ENCODE data around the gene MTURN. TPM values are rescaled to one million over a fixed set of nuclear protein-coding genes. Genes with fewer than 3 reads are reported as not detected.

Gene MTURN
- total RNA-seq, 1 donor from 2014 or later, result 20.1 TPM

DNA sequence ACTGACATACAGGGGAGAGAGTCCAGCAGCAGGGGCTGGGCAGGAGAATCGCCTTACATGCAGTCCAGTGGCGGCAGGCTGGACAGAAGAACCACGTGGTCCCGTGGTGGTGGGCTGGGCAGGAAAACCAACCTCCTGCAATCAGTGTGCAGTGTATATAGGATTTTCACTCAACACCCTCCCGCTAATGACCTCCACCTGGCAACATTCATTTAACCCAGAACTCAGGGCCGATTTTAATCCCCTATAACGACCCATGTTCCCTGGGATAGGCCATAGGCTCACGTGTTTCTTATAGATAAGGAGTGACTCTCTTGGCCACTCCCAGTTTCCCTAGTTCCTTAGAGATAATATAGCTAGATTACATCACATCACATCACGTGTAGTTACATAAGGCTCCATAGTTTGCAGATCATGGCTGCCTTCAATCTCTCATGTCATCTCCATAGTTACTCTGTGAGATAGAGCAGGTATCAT is 19.4 kb downstream of the MTURN start:
- H3K36me3 Mint-ChIP-seq (ENCODE audit: insufficient read depth), result peaks cover 14% of the 10 kb centered on the region

DNA sequence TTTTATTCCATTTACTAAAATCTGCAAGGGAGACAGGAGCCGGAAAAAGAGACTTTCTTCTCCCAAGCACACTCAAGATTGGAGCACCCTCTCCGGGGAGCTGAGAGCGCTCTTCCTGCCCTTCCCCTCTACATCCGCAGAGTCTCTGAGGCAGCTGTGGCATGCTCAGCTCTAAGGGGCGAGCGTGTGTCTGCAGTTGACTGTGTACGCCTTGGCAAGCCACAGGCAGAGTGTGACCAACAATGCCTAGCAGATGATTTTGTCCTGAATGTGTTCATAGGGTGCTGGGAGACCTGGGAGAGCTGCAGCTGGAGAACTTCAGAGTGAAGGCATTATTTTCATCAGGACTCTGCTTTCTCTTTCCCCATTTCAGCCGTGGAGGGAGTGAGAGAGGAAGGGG is 20.7 kb downstream of the MTURN start:
- H3K4me1 Mint-ChIP-seq (ENCODE audit: low read depth), result peaks cover 12% of the 10 kb centered on the region
- no peaks in the 10 kb centered on the region for H3K27me3 Mint-ChIP-seq
- H3K27ac Mint-ChIP-seq, result no peak overlapping the region
- no peaks in the 10 kb centered on the region for H3K9me3 Mint-ChIP-seq (ENCODE audit: low read depth)
- peaks cover 8% of the 10 kb centered on the region for H3K36me3 Mint-ChIP-seq (ENCODE audit: insufficient read depth)
- no peak overlapping the region for H3K4me3 Mint-ChIP-seq (ENCODE audit: low read depth)
- TF ChIP-seq, protein P1, sequence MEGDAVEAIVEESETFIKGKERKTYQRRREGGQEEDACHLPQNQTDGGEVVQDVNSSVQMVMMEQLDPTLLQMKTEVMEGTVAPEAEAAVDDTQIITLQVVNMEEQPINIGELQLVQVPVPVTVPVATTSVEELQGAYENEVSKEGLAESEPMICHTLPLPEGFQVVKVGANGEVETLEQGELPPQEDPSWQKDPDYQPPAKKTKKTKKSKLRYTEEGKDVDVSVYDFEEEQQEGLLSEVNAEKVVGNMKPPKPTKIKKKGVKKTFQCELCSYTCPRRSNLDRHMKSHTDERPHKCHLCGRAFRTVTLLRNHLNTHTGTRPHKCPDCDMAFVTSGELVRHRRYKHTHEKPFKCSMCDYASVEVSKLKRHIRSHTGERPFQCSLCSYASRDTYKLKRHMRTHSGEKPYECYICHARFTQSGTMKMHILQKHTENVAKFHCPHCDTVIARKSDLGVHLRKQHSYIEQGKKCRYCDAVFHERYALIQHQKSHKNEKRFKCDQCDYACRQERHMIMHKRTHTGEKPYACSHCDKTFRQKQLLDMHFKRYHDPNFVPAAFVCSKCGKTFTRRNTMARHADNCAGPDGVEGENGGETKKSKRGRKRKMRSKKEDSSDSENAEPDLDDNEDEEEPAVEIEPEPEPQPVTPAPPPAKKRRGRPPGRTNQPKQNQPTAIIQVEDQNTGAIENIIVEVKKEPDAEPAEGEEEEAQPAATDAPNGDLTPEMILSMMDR (IDR thresholded peaks at IDR 0.05; ENCODE audit: unreplicated experiment), result no peak
- DNase-seq (ENCODE audit: low spot score, unreplicated experiment), result no peak

More for the DNA sequence above, 19.4 kb downstream of the MTURN start:
- H3K4me1 Mint-ChIP-seq (ENCODE audit: low read depth), result peaks cover 9% of the 10 kb centered on the region
- no peak overlapping the region for H3K27ac Mint-ChIP-seq
- H3K27me3 Mint-ChIP-seq, result no peaks in the 10 kb centered on the region
- no peak for DNase-seq (ENCODE audit: low spot score, unreplicated experiment)
- TF ChIP-seq, protein P1 (IDR thresholded peaks at IDR 0.05; ENCODE audit: unreplicated experiment), result no peak
- H3K4me3 Mint-ChIP-seq (ENCODE audit: low read depth), result no peak overlapping the region
- no peaks in the 10 kb centered on the region for H3K9me3 Mint-ChIP-seq (ENCODE audit: low read depth)

DNA sequence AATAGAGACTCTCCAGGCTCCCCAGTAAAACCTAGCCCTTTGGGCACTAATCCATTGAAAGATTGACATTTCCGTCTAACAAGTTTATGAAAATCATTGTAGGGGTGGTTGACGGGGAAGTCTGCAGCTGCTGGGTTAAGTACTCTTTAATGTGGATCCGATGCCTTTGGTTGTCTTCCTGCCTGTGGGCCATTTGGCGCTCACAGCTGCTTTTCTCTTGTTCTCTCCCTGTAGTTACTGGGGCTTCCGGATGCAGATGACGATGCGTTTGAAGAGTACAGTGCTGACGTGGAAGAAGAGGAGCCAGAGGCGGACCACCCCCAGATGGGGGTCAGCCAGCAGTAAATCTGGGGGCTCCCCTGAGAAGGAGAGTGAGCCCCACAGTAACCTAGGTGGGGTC is 22.4 kb downstream of the MTURN start:
- no peak for DNase-seq (ENCODE audit: low spot score, unreplicated experiment)
- peaks cover 6% of the 10 kb centered on the region for H3K36me3 Mint-ChIP-seq (ENCODE audit: insufficient read depth)
- no peak overlapping the region for H3K4me3 Mint-ChIP-seq (ENCODE audit: low read depth)
- no peaks in the 10 kb centered on the region for H3K9me3 Mint-ChIP-seq (ENCODE audit: low read depth)
- TF ChIP-seq, protein P1 (IDR thresholded peaks at IDR 0.05; ENCODE audit: unreplicated experiment), result no peak
- peaks cover 19% of the 10 kb centered on the region for H3K4me1 Mint-ChIP-seq (ENCODE audit: low read depth)
- H3K27ac Mint-ChIP-seq, result no peak overlapping the region
- no peaks in the 10 kb centered on the region for H3K27me3 Mint-ChIP-seq

DNA sequence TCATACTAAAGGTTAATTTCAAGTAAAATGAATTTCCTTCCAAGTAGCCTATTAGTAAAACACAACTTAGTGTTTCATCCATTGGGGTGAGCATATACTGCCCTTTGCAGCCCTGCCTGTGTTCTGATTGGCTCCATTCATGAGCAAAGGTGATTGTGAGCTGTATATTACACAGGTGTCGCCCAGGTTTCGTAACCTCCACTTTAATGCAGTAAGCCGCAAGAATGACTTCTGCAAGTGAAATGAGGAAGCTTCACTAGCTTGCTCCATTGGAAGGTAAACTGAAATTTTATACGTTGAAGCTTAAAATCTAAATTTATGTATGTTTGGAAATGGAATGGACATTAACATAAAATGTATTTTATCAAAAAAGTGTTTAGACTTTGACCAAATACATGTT is 24.4 kb downstream of the MTURN start:
- Mint-ChIP-seq H3K27ac (no peak overlapping the region), H3K4me1 (ENCODE audit: low read depth) (peaks cover 37% of the 10 kb centered on the region), H3K27me3 (no peaks in the 10 kb centered on the region), H3K4me3 (ENCODE audit: low read depth) (no peak overlapping the region), H3K36me3 (ENCODE audit: insufficient read depth) (peaks cover 5% of the 10 kb centered on the region), H3K9me3 (ENCODE audit: low read depth) (no peaks in the 10 kb centered on the region)
- TF ChIP-seq, protein P1 (IDR thresholded peaks at IDR 0.05; ENCODE audit: unreplicated experiment), result no peak
- no peak for DNase-seq (ENCODE audit: low spot score, unreplicated experiment)

DNA sequence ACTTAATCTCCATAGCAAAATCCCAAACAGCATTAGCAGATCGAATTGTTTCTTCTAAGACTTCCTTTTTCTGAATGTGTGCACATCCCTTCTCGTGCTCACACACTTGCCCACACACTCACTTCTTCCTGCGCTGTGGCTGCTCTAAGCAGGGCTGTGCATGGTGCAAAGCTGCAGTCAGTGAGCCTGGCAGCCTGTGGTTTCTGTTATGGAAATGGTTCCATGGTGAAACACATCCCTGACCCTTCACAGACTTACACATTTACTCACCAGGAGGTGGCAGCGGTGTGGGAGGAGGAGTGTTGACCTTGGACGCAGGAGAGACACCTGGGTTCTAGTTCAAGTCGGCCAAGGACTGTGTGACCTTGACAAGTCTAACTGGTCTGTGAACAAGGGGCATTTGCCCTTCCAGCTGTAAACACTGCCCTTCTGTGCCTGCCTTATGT is 24.9 kb downstream of the MTURN start:
- Mint-ChIP-seq H3K4me1 (ENCODE audit: low read depth) (peaks cover 42% of the 10 kb centered on the region), H3K9me3 (ENCODE audit: low read depth) (no peaks in the 10 kb centered on the region), H3K27ac (no peak overlapping the region), H3K36me3 (ENCODE audit: insufficient read depth) (peaks cover 4% of the 10 kb centered on the region), H3K4me3 (ENCODE audit: low read depth) (no peak overlapping the region), H3K27me3 (no peaks in the 10 kb centered on the region)
- DNase-seq (ENCODE audit: low spot score, unreplicated experiment), result no peak
- TF ChIP-seq, protein P1 (IDR thresholded peaks at IDR 0.05; ENCODE audit: unreplicated experiment), result peak; percentile 19

Measured in progenitor cell of endocrine pancreas (in vitro differentiated cells).